PFSK-1 (cell line): Measurements from ENCODE around the gene OR2W3.

Source experiments
- FOXP2 ChIP-seq: optimal IDR thresholded peaks from 2 replicates; pipeline ENCODE3; 2011; ENCODE audit warnings: borderline replicate concordance, control low read depth, inconsistent platforms; ENCODE audit not compliant: insufficient read depth; ENCODE audit errors: extremely low read length, extremely low read depth
- POLR2AphosphoS5 ChIP-seq: IDR thresholded peaks from 2 replicates; pipeline ENCODE4 v1.6.1; 2012; ENCODE audit warnings: low read depth, mild to moderate bottlenecking, control low read depth, low read length, moderate library complexity

GRCh38 chr1:247864644-247865043, 30.7 kb upstream of the OR2W3 start:
- TF ChIP-seq FOXP2 (no peak), POLR2AphosphoS5 (no peak)
